ENCODE measurements around the gene INPP5E.

DNA sequence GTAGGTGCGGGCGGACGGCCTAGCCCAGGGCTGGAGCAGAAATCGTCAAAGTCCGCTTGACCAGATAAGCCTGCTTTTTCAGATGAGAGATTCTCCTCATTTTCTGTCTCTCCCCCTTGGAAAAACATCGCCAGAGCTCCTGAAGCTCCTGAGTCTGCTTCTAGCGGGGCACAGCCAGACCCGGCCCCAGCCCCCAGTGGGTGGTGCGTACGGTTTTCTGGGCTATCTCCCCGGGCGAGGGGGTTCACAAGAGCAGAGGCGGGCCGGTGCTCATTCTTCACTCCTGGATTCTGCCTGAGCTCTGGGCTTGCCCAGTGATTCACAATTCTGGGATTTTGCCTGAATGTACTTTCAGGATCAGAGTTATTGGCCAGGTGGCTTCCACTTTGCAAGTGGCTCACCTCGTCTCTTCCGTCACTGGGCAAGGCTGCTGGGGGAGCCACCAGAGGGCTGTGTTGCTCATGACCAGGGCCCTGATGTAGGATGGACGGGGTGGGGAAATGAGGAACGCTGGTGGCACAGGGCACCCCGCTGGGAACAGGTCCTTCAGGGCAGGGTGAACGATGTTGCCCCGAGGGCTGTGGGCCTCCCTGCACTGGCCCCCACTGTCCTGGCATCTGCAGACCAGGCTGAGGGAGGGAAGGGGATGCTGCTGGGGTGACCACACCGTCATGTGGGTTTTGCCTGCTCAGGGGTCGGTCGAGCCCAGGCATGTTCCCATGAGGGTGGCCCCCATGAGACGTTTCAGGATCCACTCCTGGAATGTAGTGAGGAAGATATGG, 36.9 kb upstream of the INPP5E start:
- TF ChIP-seq POLR2A (IDR thresholded peaks at IDR 0.05) (no peak), CTCF (IDR thresholded peaks at IDR 0.05) (no peak)

Data from right lobe of liver (tissue), 4 donors.